ENCODE results near the gene HEATR5A.

GRCh38 chr14:31395572-31396205 is 24.7 kb downstream of the HEATR5A start:
- TF ChIP-seq EZH2 (IDR thresholded peaks at IDR 0.05; ENCODE audit: low read length) (no peak), CTCF (optimal IDR thresholded peaks at IDR 0.05 in 1 of 3, IDR thresholded peaks at IDR 0.05 in 1 of 3, conservative IDR thresholded peaks at IDR 0.05 in 1 of 3; ENCODE audit: extremely low read depth in 1 of 3, insufficient read depth in 2 of 3, low read length in 3 of 3) (no peak)

All from keratinocyte (primary cell).